Neural cell (in vitro differentiated cells): ENCODE results near the gene IGSF21.

Experiments used
- EP300 ChIP-seq: fragments of 450-650 bp; conservative IDR thresholded peaks from 2 replicates; pipeline ENCODE4 v1.6.1; 2014; ENCODE audit warnings: antibody characterized with exemption, mild to moderate bottlenecking, moderate library complexity; ENCODE audit not compliant: poor library complexity, severe bottlenecking
- RAD21 ChIP-seq: fragments of 450-650 bp; conservative IDR thresholded peaks from 2 replicates; pipeline ENCODE4 v1.6.1; 2014; ENCODE audit warnings: antibody characterized with exemption, mild to moderate bottlenecking, moderate library complexity
- TF ChIP-seq, protein P1 (sequence below): fragments of 450-650 bp; IDR thresholded peaks from 2 replicates; pipeline ENCODE4 v1.5.1; 2014; ENCODE audit warnings: antibody characterized with exemption, mild to moderate bottlenecking, moderate library complexity; ENCODE audit not compliant: poor library complexity, severe bottlenecking
- TF ChIP-seq, protein P2 (sequence below): IDR thresholded peaks from 2 replicates; pipeline ENCODE4 v1.6.1; 2012; ENCODE audit warnings: borderline replicate concordance

DNA sequence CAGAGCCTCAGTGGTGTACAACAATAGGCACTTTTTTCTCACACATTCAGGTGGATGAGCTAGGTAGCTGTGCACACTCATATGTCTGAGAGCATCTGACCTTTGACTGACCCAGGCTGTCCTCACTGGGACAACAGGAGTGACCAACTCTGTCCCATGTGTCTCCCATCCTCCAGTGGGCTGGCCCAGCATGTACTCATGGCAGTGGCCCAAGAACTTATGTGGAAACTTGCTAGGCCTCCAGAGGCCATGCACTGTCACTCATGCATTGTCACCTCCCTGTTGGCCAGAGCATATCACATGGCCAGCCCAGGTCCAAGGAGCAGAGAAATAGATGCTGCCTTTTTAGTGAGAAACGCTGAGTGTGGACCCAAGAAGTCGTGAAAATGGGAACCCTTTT, 158.8 kb downstream of the IGSF21 start:
- TF ChIP-seq, protein P1, sequence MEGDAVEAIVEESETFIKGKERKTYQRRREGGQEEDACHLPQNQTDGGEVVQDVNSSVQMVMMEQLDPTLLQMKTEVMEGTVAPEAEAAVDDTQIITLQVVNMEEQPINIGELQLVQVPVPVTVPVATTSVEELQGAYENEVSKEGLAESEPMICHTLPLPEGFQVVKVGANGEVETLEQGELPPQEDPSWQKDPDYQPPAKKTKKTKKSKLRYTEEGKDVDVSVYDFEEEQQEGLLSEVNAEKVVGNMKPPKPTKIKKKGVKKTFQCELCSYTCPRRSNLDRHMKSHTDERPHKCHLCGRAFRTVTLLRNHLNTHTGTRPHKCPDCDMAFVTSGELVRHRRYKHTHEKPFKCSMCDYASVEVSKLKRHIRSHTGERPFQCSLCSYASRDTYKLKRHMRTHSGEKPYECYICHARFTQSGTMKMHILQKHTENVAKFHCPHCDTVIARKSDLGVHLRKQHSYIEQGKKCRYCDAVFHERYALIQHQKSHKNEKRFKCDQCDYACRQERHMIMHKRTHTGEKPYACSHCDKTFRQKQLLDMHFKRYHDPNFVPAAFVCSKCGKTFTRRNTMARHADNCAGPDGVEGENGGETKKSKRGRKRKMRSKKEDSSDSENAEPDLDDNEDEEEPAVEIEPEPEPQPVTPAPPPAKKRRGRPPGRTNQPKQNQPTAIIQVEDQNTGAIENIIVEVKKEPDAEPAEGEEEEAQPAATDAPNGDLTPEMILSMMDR = no peak
- TF ChIP-seq EP300 (no peak), RAD21 (no peak)
- TF ChIP-seq, protein P2, sequence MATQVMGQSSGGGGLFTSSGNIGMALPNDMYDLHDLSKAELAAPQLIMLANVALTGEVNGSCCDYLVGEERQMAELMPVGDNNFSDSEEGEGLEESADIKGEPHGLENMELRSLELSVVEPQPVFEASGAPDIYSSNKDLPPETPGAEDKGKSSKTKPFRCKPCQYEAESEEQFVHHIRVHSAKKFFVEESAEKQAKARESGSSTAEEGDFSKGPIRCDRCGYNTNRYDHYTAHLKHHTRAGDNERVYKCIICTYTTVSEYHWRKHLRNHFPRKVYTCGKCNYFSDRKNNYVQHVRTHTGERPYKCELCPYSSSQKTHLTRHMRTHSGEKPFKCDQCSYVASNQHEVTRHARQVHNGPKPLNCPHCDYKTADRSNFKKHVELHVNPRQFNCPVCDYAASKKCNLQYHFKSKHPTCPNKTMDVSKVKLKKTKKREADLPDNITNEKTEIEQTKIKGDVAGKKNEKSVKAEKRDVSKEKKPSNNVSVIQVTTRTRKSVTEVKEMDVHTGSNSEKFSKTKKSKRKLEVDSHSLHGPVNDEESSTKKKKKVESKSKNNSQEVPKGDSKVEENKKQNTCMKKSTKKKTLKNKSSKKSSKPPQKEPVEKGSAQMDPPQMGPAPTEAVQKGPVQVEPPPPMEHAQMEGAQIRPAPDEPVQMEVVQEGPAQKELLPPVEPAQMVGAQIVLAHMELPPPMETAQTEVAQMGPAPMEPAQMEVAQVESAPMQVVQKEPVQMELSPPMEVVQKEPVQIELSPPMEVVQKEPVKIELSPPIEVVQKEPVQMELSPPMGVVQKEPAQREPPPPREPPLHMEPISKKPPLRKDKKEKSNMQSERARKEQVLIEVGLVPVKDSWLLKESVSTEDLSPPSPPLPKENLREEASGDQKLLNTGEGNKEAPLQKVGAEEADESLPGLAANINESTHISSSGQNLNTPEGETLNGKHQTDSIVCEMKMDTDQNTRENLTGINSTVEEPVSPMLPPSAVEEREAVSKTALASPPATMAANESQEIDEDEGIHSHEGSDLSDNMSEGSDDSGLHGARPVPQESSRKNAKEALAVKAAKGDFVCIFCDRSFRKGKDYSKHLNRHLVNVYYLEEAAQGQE = no peak
